Activated T-helper 2 cell treated with anti-CD3 and anti-CD28 coated beads, Interferon-gamma antibody, Interleukin-2, Interleukin-4, amounts not matched to agents 10 μg/mL and 5 μg/mL and 100 μg/mL, durations not matched to agents 14 hours and 24 hours and 36 hours (primary cell): ENCODE measurements around the gene SIMC1. TPM values are rescaled to one million over a fixed set of nuclear protein-coding genes. Genes with fewer than 3 reads are reported as not detected.
"Not testable (repeated sequence)": the region's sequence is repeated elsewhere in the genome, so short reads cannot be mapped to it uniquely, and the experiment has no call there.

Source experiments
- DNase-seq: peaks from one replicate; pipeline ENCODE4 v3.0.0; 2021; ENCODE audit warnings: low spot score
- H3K27ac Mint-ChIP-seq: one replicate; pipeline ENCODE4 v1.8.0; 2021; ENCODE audit warnings: mixed read lengths
- H3K27me3 Mint-ChIP-seq: one replicate; pipeline ENCODE4 v1.8.0; 2021; ENCODE audit warnings: low read depth, mixed read lengths
- H3K36me3 Mint-ChIP-seq: one replicate; pipeline ENCODE4 v1.8.0; 2021; ENCODE audit warnings: low read depth, mixed read lengths
- H3K4me1 Mint-ChIP-seq: one replicate; pipeline ENCODE4 v1.8.0; 2021; ENCODE audit warnings: low read depth, mixed read lengths
- H3K4me3 Mint-ChIP-seq: one replicate; pipeline ENCODE4 v1.8.0; 2021; ENCODE audit warnings: low read depth, mild to moderate bottlenecking, moderate library complexity, mixed read lengths
- H3K9me3 Mint-ChIP-seq: one replicate; pipeline ENCODE4 v1.8.0; 2021; ENCODE audit warnings: mixed read lengths
- intact Hi-C: fragments of 100-400 bp; cut with micrococcal nuclease; formaldehyde crosslinking; loops from one replicate; pipeline ENCODE4 v1.15.1; 2023
- total RNA-seq: library from RNA; stranded (reverse); gene quantifications from 2 replicates; pipeline ENCODE4 v1.2.3, GENCODE V29; 2022

Gene SIMC1
- 32.1 and 33.3 TPM in 2 replicates for total RNA-seq

DNA sequence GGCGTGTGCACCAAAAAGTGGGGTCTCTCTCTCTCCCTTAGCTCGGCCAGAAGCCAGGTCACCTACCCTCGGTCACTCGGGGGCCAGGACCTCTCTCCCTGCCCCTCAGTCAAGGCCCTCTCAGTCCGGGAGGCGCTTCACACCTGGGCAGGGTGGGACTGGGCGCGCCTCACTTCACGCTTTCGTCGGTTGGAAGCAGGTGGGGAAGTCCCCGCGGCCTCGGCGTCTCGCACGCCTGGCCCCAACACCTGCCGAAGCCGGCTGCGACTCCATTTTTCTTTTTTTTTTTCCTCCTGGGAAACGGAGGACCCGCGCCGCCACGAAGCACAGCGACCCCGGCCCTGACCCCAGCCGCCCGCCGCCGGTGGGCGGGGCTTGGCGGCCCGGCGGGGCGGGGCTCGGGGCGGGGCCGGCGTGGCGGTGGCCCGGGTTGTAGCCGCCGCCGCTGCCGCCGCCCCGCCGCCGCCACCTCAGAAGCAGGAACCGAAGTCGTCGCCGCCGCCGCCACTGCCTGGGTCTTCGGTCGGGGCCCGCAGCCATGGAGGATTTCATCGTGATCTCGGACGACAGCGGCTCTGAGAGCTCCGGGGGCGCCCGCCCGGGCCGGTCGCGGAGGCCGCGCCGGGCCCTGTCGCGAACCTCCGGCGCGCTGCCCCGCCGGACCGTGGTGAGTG, at the start of gene SIMC1:
Gene SIMC1 (plus strand): TSS at position 454 of the 674 bp plus-strand sequence. CDS start 85 bp downstream, at position 539.
- peak within 1 kb of the TSS; percentile 68 for H3K4me3 Mint-ChIP-seq
- H3K27me3 Mint-ChIP-seq, H3K9me3 Mint-ChIP-seq, intact Hi-C loops, H3K36me3 Mint-ChIP-seq, H3K4me1 Mint-ChIP-seq, H3K27ac Mint-ChIP-seq: not testable (repeated sequence)
- peak; percentile 55 for DNase-seq

DNA sequence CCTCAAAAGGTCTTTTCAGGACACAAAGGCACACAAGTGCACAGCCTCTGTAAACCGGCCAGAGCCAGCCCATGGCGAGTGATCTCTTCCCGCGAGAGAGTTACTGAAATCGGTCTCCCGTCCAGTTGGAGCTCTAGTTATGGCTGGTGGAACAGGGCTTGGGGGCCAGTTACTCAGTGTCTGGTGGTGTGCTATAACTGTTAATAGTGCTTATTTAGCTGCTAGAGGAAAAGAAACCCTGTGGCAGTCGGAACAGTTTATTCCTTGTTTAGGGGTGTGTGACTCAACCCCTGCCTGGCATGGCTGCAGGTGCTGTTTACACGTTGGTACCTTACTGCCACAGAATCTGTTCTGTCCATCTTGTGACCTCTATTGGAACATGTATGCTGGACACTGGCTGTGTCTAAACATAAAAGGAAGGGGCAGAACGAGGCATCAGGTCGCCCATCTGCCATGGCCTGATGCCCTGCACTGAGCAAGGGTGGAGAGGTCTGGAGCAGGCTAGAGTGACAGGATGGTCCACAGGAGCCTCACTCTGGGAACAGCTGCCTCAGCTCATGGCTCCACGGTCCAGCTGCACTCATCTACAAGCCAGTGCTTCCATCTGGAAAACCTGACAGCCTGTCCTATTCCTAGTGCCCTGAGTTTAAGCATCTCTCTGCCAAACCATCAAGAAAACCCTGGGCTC, 49.6 kb upstream of the SIMC1 start:
- Mint-ChIP-seq H3K36me3 (no peaks in the 10 kb centered on the region), H3K4me1 (no peaks in the 10 kb centered on the region), H3K27ac (no peak overlapping the region), H3K4me3 (no peak overlapping the region), H3K27me3 (peaks cover 9% of the 10 kb centered on the region), H3K9me3 (no peaks in the 10 kb centered on the region)
- DNase-seq: no peak
- intact Hi-C loops: no loop called here

DNA sequence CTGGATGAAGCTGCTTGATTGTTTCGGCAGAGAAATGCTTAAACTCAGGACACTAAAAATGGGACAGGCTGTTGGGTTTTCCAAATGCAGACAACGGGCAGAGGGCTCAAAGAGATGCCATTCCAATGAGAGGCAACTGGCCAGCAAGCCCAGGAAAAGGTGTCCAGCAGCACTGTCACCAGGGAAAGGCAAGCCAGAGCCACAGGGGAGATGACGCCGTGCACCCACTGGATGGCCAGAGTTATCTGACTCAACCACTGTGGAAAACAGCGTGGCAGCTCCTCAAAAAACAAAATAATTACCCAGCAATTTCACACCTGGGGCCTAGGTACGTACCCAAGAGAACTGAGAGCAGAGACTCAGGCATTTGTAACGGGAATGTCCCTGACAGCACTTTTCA, 48.4 kb upstream of the SIMC1 start:
- Mint-ChIP-seq H3K27me3 (peaks cover 6% of the 10 kb centered on the region), H3K27ac (no peak overlapping the region), H3K4me3 (no peak overlapping the region), H3K36me3 (no peaks in the 10 kb centered on the region), H3K9me3 (no peaks in the 10 kb centered on the region), H3K4me1 (no peaks in the 10 kb centered on the region)
- intact Hi-C loops: no loop called here
- no peak for DNase-seq

DNA sequence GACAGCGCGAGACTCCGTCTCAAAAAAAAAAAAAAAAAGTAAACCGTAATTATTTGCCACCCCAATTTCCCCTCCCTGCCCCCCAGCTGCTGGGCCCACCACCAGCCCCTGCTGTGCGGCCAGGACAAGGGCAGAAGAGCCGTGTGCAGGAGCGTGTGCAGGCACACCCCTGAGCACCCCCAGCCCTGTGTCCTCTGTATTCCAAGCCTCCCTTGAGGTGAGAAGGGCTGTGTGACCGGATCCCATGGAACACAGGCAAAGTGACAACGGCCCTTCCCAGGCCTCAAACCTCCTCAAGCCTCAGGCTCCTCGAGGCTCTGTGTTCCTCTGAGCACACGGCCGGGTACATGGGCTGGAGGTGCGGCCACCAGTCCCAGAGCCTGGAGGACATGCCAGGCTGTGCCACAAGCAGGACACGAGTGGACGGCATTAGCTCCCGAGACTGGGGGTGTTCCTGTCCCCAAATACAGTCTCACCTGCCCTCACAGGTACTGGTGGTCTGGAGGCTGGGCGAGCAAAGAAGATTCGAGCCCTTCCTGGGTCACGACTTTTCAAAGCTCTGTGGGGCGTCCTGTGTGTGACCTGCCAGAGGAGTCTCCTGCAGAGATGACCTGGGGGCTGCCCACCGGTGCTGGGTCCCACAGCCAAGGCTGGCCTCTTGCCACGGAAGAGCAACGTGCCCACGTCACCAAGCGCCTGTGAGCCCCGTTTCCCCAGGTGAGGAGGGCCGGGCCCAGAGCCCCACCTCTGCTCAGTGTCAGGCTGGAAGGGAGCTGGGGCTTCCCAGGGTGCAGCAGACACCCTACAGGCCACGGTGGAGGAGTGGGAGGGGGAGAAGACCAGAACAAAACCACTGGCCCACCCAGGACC, 47.1 kb upstream of the SIMC1 start:
- no peak for DNase-seq
- intact Hi-C loops: no loop called here
- Mint-ChIP-seq H3K36me3 (no peaks in the 10 kb centered on the region), H3K9me3 (no peaks in the 10 kb centered on the region), H3K27me3 (peaks cover 8% of the 10 kb centered on the region), H3K4me3 (no peak overlapping the region), H3K27ac (no peak overlapping the region), H3K4me1 (peaks cover 3% of the 10 kb centered on the region)

DNA sequence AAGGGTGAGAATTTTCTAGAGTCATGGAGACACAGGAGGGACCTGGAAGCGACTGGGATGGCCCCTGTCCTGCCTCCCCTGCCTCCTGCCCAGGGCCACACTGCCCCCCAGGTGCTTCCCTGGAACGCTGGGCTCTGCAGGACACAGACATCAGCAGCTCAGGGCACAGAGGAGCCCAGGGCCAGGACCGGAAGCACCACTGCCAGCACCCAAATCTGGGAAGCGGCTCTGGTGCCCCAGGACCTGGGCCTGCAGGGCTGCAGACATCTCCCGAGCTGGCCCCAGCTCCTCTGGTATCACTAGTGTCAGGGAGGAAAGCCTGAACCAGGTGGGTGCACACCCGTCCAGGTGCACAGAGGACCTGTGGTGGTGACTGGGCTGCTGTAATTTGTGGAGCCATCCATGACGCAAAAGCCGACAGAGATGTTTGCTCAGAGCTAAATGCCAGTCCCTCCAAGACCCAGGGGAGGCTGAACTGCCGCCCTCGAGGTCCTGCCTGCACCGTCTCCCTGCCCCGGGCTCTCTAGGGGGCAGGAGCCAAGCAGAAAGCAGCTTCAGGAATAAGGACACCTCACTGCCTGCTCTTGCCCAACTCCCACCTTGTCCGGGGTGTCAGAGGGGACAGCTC, 46.0 kb upstream of the SIMC1 start:
- H3K27ac Mint-ChIP-seq: no peak overlapping the region
- peaks cover 3% of the 10 kb centered on the region for H3K4me1 Mint-ChIP-seq
- DNase-seq: no peak
- intact Hi-C loops: no loop called here
- no peak overlapping the region for H3K4me3 Mint-ChIP-seq
- no peaks in the 10 kb centered on the region for H3K9me3 Mint-ChIP-seq
- H3K36me3 Mint-ChIP-seq: no peaks in the 10 kb centered on the region
- peaks cover 9% of the 10 kb centered on the region for H3K27me3 Mint-ChIP-seq

DNA sequence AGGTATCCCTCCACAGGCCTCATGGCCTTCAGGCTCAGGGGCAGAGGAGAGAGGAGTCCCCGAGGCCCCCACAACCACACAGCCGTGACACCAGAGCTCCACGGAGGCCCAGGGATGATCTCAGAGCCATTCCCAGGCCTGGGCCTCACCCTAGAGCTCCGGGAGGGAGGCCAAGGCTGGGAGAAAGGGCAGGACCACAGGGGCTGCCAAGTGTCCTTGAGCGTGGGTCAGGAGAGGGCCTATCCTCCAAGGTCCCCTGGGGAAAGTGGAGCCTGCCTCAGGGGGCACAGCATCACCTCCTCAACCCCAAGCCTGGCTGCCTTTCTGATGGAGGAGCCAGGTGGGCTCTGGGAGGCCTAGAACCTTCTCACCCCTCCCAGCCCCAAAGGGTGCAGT, 45.5 kb upstream of the SIMC1 start:
- H3K27ac Mint-ChIP-seq, DNase-seq, intact Hi-C loops, H3K9me3 Mint-ChIP-seq, H3K4me1 Mint-ChIP-seq, H3K4me3 Mint-ChIP-seq, H3K36me3 Mint-ChIP-seq: not testable (repeated sequence)
- peaks cover 14% of the 10 kb centered on the region for H3K27me3 Mint-ChIP-seq

DNA sequence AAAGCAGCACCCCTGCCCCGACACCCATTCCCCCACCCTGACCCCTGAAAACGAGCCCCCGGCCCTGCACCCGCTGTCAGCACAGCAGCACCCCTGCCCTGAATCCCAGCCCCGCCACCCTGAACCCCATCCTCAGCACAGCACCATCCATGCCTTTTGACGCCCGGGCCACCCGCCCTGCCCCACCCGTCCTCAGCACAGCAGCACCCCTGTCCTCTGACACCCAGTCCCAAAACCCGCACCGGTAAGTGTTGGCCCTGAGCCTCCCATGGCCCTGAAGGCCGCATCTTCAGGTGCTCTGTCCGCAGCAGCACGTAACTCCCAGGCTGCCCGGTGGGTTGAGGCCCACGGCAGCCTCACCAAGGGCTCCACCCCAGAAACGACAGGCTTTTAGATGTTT, 44.6 kb upstream of the SIMC1 start:
- H3K4me3 Mint-ChIP-seq, H3K9me3 Mint-ChIP-seq, intact Hi-C loops: not testable (repeated sequence)

DNA sequence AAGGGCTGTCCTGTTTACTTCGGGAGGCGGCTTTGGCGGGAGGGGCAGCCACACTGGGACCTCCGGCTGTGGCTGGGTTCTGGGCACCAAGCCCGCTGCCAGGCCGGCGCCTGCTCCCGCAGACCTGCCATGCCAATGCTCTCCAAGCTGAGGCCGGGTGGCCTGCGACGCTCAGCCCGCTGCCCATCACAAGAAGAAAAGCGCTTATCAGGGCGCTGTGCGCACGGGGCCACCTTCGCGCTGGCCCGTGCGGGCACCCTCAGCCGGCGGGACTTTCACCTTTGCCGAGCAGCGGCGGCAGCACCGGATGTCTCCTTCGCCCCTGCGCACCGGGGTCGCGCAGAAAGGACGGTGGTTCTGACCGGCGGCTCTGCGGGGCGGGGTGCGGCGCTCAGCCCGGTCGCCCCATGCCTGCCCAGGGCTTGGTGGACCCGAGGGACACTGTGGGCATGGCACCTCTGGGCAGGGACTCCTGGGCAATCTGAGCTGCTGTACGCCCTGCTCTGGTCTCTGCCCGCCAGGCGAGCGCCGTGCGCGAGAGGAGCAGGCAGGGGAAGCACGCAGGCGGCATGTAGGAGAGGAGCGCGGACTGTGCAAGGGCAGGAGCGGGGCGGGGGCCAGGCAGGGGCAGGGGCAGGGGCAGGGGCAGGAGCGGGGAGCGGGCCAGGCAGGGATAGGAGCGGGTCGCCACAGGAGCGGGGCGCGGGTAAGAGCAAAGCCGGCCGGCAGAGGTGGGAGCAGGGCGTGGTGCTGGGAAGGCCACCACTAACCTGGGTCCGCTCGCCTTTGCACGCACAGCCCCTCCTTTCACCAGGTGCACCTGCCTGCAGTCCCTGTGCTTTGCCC, 43.8 kb upstream of the SIMC1 start:
- H3K27ac Mint-ChIP-seq, H3K36me3 Mint-ChIP-seq, H3K4me1 Mint-ChIP-seq, intact Hi-C loops, DNase-seq, H3K9me3 Mint-ChIP-seq, H3K4me3 Mint-ChIP-seq: not testable (repeated sequence)
- peaks cover 21% of the 10 kb centered on the region for H3K27me3 Mint-ChIP-seq

More for the DNA sequence above, 44.6 kb upstream of the SIMC1 start:
- peaks cover 18% of the 10 kb centered on the region for H3K27me3 Mint-ChIP-seq
- DNase-seq, H3K27ac Mint-ChIP-seq, H3K4me1 Mint-ChIP-seq, H3K36me3 Mint-ChIP-seq: not testable (repeated sequence)

DNA sequence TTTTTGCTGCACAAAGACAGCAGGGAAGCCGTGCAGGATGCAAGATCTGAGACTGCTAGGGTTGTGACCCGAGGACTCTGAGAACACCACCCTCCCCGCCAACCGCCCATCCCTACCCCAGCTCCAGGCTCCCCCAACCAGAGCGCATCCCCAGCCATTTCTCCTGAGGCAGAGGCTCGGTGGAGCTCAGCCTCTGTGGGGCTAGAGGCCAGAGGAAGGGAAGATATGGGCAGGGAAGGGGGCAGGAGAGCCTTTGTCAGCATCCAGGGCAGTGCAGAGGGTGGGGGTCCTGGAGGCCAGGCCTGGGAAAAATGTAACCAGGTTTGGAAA, 43.2 kb upstream of the SIMC1 start:
- H3K27ac Mint-ChIP-seq, DNase-seq, intact Hi-C loops, H3K4me3 Mint-ChIP-seq, H3K36me3 Mint-ChIP-seq, H3K9me3 Mint-ChIP-seq, H3K4me1 Mint-ChIP-seq: not testable (repeated sequence)
- H3K27me3 Mint-ChIP-seq: peaks cover 26% of the 10 kb centered on the region

DNA sequence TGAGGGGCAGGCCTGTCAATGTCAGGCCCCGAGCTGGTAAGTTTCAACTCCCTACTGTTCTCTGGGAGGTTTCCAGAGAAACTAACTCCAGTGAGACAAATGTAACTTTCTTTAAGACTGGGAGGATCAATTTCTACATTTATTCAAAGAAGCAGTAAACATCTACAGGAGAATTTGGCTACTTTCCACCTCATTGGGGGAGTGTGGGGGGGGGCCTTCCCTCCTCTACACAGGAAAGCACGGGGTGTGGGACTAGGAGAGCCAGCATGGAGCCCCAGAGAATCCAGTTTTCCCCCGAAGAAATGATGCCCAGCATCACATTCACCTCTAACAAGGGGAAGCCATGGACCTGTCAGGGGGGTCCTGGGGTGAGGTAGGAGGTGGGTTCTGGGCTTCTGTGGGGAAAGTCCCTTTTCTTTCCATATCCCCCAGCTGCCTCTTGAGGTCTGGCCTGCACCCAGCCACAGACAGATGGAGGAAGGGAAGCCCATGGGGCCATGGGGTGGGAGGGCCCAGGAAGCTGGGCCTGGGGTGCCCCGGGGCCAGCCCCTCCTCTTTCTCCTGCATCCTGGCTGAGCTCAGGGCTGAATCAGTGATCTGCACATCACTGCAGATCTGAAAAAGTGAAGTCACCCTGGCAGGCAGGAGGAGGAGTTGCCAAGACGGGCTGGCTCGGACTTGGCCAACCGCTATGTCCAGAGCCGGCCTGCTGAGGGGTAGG, 42.6 kb upstream of the SIMC1 start:
- H3K36me3 Mint-ChIP-seq, intact Hi-C loops, H3K4me3 Mint-ChIP-seq: not testable (repeated sequence)

DNA sequence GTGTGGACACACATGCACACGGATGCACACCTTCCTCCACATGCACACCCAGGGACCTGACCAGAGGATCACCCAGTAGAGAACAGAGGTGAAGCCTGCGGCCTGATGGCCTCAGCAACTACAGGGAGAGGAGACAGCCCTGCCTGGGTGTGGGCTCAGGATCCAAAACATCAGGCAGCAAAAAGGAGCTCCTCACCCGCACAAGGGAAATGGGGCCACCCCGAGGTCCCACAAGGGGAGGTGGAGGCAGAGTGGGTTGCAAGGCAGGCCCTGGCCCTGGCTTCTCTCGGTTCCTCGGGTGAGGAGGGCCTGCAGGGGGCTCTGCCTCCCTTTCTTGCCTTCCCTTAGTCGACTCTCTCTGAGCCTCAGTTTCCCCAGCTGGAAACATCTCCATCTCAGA, 41.4 kb upstream of the SIMC1 start:
- peaks cover 29% of the 10 kb centered on the region for H3K27me3 Mint-ChIP-seq
- H3K36me3 Mint-ChIP-seq, H3K4me1 Mint-ChIP-seq, intact Hi-C loops, H3K27ac Mint-ChIP-seq, H3K4me3 Mint-ChIP-seq, H3K9me3 Mint-ChIP-seq, DNase-seq: not testable (repeated sequence)

More for the DNA sequence above, 42.6 kb upstream of the SIMC1 start:
- peaks cover 29% of the 10 kb centered on the region for H3K27me3 Mint-ChIP-seq
- H3K27ac Mint-ChIP-seq, H3K4me1 Mint-ChIP-seq, DNase-seq, H3K9me3 Mint-ChIP-seq: not testable (repeated sequence)
